GM15510 (cell line): Measurements from ENCODE around the gene RAB35.

ENCODE experiments used
- POLR2A ChIP-seq: IDR thresholded peaks from 3 replicates; pipeline ENCODE4 v1.6.1; 2011; ENCODE audit warnings: borderline replicate concordance; ENCODE audit not compliant: insufficient read length; ENCODE audit errors: extremely low read depth

RAB35 gene

GRCh38 chr12:120100630-120101029 lies 15.9 kb downstream of the RAB35 start:
- no peak for TF ChIP-seq POLR2A

- TF ChIP-seq POLR2A: no peak
These were observed 16.8 kb downstream of the RAB35 start for GRCh38 chr12:120099738-120100137.

GRCh38 chr12:120098756-120099470 lies 17.6 kb downstream of the RAB35 start:
- no peak for TF ChIP-seq POLR2A

GRCh38 chr12:120096671-120097202 lies 19.8 kb downstream of the RAB35 start:
- TF ChIP-seq POLR2A: no peak

- no peak for TF ChIP-seq POLR2A
These were observed 20.8 kb downstream of the RAB35 start for GRCh38 chr12:120095736-120096135.

GRCh38 chr12:120095331-120095730 lies 21.2 kb downstream of the RAB35 start:
- TF ChIP-seq POLR2A: no peak

GRCh38 chr12:120094485-120094884 lies 22.1 kb downstream of the RAB35 start:
- TF ChIP-seq POLR2A: no peak

- TF ChIP-seq POLR2A: no peak
These were observed 22.8 kb downstream of the RAB35 start for GRCh38 chr12:120093592-120094355.

- no peak for TF ChIP-seq POLR2A
These were observed 23.3 kb downstream of the RAB35 start for GRCh38 chr12:120093336-120093591.

- TF ChIP-seq POLR2A: no peak
These were observed 23.8 kb downstream of the RAB35 start for GRCh38 chr12:120092551-120093335.

- TF ChIP-seq POLR2A: no peak
These were observed 25.0 kb downstream of the RAB35 start for GRCh38 chr12:120091371-120092090.

GRCh38 chr12:120090626-120091295 lies 25.8 kb downstream of the RAB35 start:
- no peak for TF ChIP-seq POLR2A

GRCh38 chr12:120090206-120090605 lies 26.3 kb downstream of the RAB35 start:
- TF ChIP-seq POLR2A: no peak

- no peak for TF ChIP-seq POLR2A
These were observed 26.8 kb downstream of the RAB35 start for GRCh38 chr12:120089796-120090195.
